GM10266 (cell line): Measurements from ENCODE around the gene STK39.

ENCODE experiments used
- DNase-seq: peaks from one replicate; pipeline ENCODE4 v3.0.0; 2012; ENCODE audit errors: extremely low spot score
- CTCF ChIP-seq: IDR thresholded peaks from 2 replicates; pipeline ENCODE4 v1.5.1; 2012; ENCODE audit warnings: mild to moderate bottlenecking, low read depth; ENCODE audit not compliant: control insufficient read depth, insufficient read depth; ENCODE audit errors: missing control alignments

Gene STK39

GRCh38 chr2:168008646-168009195, 238.7 kb downstream of the STK39 start:
- DNase-seq = no peak
- no peak for TF ChIP-seq CTCF

GRCh38 chr2:168006498-168006897, 240.9 kb downstream of the STK39 start:
- no peak for DNase-seq
- TF ChIP-seq CTCF = no peak

GRCh38 chr2:168005586-168005985, 241.8 kb downstream of the STK39 start:
- no peak for TF ChIP-seq CTCF
- no peak for DNase-seq

GRCh38 chr2:168003876-168004275, 243.5 kb downstream of the STK39 start:
- DNase-seq = no peak
- no peak for TF ChIP-seq CTCF

GRCh38 chr2:168002021-168002553, 245.3 kb downstream of the STK39 start:
- no peak for DNase-seq
- TF ChIP-seq CTCF = no peak

- TF ChIP-seq CTCF = no peak
- DNase-seq = no peak
Measured at GRCh38 chr2:167992278-167992677, 255.1 kb downstream of the STK39 start.

GRCh38 chr2:167990062-167990461, 257.3 kb downstream of the STK39 start:
- DNase-seq = no peak
- no peak for TF ChIP-seq CTCF
